SIG-M5 (cell line): ENCODE measurements around the gene GADL1.

Experiments used
- DNase-seq: peaks from one replicate; lab custom pipeline; 2025; lab: John Stamatoyannopoulos, UW

Gene GADL1

DNA sequence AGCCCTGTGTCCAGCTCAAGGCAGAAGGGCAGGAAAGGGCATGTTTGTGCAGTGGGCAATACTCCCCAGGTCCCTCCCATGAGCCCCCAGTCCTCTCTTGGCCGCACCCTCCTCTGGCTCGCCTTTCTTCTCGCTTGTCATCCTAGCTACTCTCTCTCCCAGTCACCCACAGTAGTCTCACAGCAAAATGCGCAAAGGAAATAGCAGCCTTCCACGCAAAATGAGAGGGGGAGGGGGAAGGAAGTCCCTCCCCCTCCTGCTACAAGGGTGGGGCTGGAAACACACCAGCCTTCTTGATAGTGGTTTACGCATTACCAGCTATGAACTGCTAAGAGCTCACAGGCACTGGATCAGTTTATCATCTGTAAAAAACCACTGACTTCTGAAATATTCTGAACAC is 83.8 kb downstream of the GADL1 start:
- DNase-seq = no peak

DNA sequence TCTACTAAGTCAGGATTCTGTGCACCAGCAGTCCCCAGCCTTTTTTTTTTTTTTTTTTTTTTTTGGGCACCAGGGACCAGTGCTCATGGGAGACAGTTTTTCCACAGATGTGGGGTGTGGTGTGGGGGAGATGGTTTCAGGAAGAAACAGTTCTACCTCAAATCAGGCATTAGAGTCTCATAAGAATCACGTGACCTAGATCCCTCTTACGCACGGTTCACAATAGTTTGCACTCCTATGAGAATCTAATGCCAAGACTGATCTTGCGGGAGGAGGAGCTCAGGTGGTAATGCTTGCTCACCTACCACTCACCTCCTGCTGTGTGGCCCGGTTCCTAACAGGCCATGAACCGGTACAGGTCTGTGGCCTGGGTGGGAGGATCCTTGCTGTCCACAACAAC is 88.8 kb downstream of the GADL1 start:
- no peak for DNase-seq

DNA sequence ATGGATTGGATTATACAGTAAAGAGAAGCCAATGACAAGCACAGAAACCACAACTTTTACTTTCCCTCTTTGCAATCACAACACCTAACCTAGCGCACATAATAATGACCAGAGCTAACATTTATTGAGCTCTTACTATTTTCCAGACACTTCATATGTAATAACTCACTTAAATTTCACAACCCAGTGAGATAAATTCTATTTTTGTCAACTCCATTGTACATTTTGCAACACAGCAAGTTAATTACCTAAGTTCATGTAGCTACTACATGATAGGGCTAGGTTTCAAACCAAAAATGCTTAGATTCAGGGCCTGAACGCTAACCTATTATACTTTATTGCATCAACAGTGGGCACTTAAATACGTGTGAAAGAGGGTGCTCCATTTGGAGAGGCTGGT is 89.5 kb downstream of the GADL1 start:
- DNase-seq = no peak

DNA sequence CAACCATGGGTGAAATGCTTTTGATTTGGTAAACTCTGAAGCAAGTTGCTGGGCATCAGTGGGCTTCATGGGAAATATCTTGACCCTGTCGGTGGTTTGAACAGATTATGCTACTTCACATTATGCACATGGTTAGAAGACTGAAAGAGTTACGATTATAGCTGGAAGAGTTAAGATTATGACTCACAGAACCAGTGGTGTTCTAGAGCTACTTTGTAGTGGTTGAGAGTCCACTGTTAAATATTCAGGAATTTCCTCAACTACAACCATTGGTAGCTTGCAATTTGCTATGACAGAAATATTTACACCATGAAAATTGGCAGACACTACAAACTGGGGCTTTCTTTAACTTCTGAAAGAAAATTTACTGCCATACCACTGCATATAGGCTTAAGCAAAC is 99.3 kb downstream of the GADL1 start:
- no peak for DNase-seq

GRCh38 chr3:30793740-30794139 is 100.7 kb downstream of the GADL1 start:
- no peak for DNase-seq

- no peak for DNase-seq
Measured at GRCh38 chr3:30790150-30790549, 104.3 kb downstream of the GADL1 start.

GRCh38 chr3:30786365-30786764 is 108.1 kb downstream of the GADL1 start:
- no peak for DNase-seq

DNA sequence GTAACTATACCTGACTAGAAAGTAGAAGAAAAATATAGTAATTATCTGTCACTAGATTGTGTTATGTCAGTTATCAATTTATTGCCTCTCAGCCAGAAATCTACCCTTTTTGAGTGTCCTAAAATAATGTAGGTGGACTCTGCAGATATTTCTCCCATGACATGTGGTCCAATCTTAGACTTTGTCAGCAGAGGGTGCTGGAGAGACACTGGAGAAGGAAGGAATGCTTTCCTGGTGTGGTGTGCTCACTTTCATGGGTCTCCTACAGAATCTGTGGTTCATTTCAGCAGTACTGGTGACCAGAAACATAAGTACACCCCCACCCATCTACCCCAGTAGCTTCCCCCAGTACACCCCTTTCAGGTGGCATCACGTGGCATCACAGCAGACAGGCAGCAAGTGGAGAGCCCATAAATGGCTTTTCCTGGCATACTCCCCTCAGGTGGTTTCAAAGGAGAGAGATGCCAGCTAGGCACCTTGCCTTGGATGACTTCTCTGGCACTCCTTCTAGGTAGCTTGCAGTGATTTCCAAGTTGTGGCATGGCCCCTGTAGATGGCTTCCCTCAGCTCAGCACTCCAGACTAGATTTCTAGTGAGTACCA is 114.7 kb downstream of the GADL1 start:
- no peak for DNase-seq

GRCh38 chr3:30778933-30779332 is 115.5 kb downstream of the GADL1 start:
- DNase-seq = no peak

- DNase-seq = no peak
Measured at GRCh38 chr3:30777426-30778113, 116.9 kb downstream of the GADL1 start.

GRCh38 chr3:30776186-30776815 is 118.2 kb downstream of the GADL1 start:
- no peak for DNase-seq

DNA sequence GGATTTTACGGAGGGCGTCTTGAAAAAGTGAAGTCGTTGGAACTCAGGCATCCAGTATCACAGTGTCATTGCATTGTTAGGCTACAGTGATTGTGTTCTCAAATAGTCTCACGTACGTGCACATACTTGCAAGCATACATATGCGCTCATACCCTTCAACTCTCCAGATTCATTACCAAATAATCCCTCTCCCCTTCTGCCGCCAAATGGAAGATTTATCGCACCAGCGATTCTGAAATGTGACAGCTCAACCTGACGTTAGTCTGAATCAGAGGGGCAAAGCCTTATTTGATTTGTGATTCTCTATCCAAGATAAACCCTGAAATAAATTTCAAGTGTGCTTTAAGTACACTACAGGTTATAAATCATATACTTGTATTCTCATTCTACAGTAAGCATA is 119.4 kb downstream of the GADL1 start:
- DNase-seq = no peak

DNA sequence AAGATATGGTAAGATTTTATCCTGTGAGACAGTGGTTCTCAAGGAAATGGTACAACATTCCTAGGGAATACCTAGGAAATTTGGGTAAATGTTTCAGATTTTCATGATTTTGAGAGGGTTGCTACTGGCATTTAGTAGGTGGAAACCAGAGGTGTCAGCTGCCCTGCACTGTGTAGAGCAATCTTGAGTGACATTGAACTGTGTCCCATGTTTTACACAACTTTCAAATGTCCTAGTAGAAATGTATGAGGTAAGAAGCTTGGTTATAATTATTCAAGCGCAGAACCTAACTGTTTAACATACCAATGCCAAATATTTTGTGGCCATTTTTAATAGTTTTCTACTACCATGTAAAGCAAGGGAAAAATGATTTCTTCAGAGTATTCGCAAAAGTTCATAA is 120.4 kb downstream of the GADL1 start:
- no peak for DNase-seq

DNA sequence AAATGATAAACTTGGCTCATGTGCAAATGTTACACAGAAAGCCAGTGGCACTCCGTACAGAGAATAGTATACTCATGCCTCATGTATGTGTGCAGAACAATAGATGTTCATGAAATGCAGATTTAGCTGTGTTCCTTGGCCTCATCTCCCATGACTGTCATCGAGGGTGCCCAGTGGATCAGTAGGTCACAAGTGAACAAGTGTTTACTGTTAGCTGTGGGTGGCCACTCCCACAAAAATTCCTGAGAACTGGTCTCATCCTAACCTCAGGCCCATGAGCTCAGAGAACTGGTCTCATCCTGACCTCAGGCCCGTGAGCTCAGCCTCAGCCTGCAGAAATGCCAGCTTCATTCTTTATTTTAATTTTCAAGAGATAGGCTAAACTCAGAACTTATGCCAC is 124.1 kb downstream of the GADL1 start:
- DNase-seq = no peak

GRCh38 chr3:30768703-30769550 is 125.5 kb downstream of the GADL1 start:
- DNase-seq = no peak

- DNase-seq = no peak
Measured at GRCh38 chr3:30768046-30768445, 126.4 kb downstream of the GADL1 start.

GRCh38 chr3:30766522-30766921 is 127.9 kb downstream of the GADL1 start:
- DNase-seq = no peak

- no peak for DNase-seq
Measured at GRCh38 chr3:30764891-30765290, 129.6 kb downstream of the GADL1 start.

- DNase-seq = no peak
Measured at GRCh38 chr3:30764281-30764680, 130.2 kb downstream of the GADL1 start.

- DNase-seq = no peak
Measured at GRCh38 chr3:30761374-30761773, 133.1 kb downstream of the GADL1 start.

GRCh38 chr3:30760737-30761136 is 133.7 kb downstream of the GADL1 start:
- DNase-seq = no peak

DNA sequence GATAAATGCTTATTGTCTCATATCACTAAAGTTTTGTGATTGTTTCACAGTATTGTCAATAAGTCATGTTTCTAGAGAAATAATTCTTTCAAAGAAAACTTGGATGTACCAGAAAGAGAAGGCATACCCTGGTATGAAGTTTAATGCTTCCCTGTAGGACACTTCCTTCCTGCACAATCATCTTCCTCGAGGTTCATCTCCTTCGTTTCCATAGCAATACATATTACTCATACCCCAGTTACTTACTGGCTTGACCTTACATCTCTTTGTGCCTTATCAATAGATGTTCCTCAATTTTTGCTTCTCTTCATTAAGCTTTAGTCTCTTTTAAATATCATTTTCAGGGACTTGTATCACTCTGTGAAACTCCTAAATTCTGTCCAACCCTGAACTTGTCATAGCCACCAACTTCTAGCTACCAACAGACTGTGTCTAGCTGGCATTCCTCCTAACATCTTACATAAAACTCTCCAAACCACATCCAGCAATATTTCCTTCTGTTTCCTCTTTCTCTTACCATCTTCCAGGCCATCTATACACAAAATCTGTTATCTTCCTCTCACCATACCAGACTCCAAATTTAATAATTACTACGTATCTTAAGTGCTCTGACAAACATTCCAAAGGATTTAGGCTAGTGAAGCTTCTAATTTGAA is 134.3 kb downstream of the GADL1 start:
- no peak for DNase-seq
